H1 (cell line): ENCODE results near the gene GBA2. TPM values are rescaled to one million over a fixed set of nuclear protein-coding genes. Genes with fewer than 3 reads are reported as not detected.

Source experiments
- CTCF ChIA-PET: fragments of 300-600 bp; sonication (Branson Sonifier 250); formaldehyde crosslinking; loops from one replicate; lab custom pipeline; 2021; ENCODE audit not compliant: partially characterized antibody; lab: Charles Lee
- POLR2A ChIA-PET: fragments of 300-600 bp; sonication (Branson Sonifier 250); formaldehyde crosslinking; loops from one replicate; lab custom pipeline; 2021; ENCODE audit warnings: inconsistent platforms; ENCODE audit not compliant: partially characterized antibody; lab: Charles Lee
- DNase-seq, 2 experiments: peaks; one replicate each; pipeline versions ENCODE4 v3.0.0 to v3.0.0-alpha.2; 2010 to 2022; ENCODE audit warnings: low spot score in 2 of 2, low read depth in 1 of 2, mixed read lengths in 1 of 2
- FAIRE-seq: peaks from 2 replicates; lab custom pipeline; 2011; peaks lifted over from hg19 to GRCh38; lab: Jason Lieb, UNC
- H2AFZ ChIP-seq: 2 replicates; pipeline ENCODE4 v1.8.1; 2012; ENCODE audit warnings: low read length, inconsistent platforms
- H2AK5ac ChIP-seq: 2 replicates; pipeline ENCODE4 v1.6.1; 2013; ENCODE audit warnings: low read depth, low read length
- H2BK120ac ChIP-seq: replicated peaks from 2 replicates; pipeline ENCODE3; 2013; ENCODE audit warnings: low read depth, low read length, inconsistent platforms
- H2BK12ac ChIP-seq: 2 replicates; pipeline ENCODE4 v1.6.1; 2013; ENCODE audit warnings: low read depth, low read length
- H2BK15ac ChIP-seq: 2 replicates; pipeline ENCODE4 v1.6.1; 2013; ENCODE audit warnings: low read length
- H2BK20ac ChIP-seq: 2 replicates; pipeline ENCODE4 v1.6.1; 2013; ENCODE audit warnings: low read length
- H2BK5ac ChIP-seq: 2 replicates; pipeline ENCODE4 v1.6.1; 2013; ENCODE audit warnings: low read depth, low read length
- H3K14ac ChIP-seq: 2 replicates; pipeline ENCODE4 v1.6.1; 2013; ENCODE audit warnings: inconsistent platforms; ENCODE audit not compliant: insufficient read length
- H3K18ac ChIP-seq: 2 replicates; pipeline ENCODE4 v1.6.1; 2013; ENCODE audit warnings: low read length; ENCODE audit errors: extremely low read depth
- H3K23ac ChIP-seq: 2 replicates; pipeline ENCODE4 v1.6.1; 2013; ENCODE audit warnings: inconsistent platforms; ENCODE audit not compliant: insufficient read length
- H3K23me2 ChIP-seq: 2 replicates; pipeline ENCODE4 v1.6.1; 2013; ENCODE audit warnings: low read depth, low read length
- H3K27ac ChIP-seq: 2 replicates; pipeline ENCODE4 v1.6.1; 2011; ENCODE audit warnings: low read depth, low read length, inconsistent platforms
- H3K27me3 ChIP-seq, 4 experiments: replicated peaks in 1 of 4; 1 replicate in 1 of 4; 2 replicates in 3 of 4; pipeline versions ENCODE4 v1.6.1 to v1.8.1; 2011 to 2013; ENCODE audit warnings: low read length in 3 of 4, mild to moderate bottlenecking in 3 of 4, inconsistent platforms in 2 of 4, mixed read lengths in 2 of 4, moderate library complexity in 1 of 4; ENCODE audit not compliant: control insufficient read depth in 3 of 4, insufficient read depth in 3 of 4; ENCODE audit errors: extremely low read depth in 1 of 4
- H3K36me3 ChIP-seq, 4 experiments: 2 replicates each; pipeline versions ENCODE4 v1.6.1 to v1.8.1; 2011 to 2013; ENCODE audit warnings: mild to moderate bottlenecking in 4 of 4, low read length in 3 of 4, moderate library complexity in 2 of 4, control low read depth in 1 of 4, inconsistent platforms in 1 of 4; ENCODE audit not compliant: insufficient read depth in 4 of 4, control insufficient read depth in 2 of 4
- H3K4ac ChIP-seq: replicated peaks from 2 replicates; pipeline ENCODE3; 2013; ENCODE audit warnings: low read length, low read depth, mixed read lengths, inconsistent platforms; ENCODE audit not compliant: insufficient read length
- H3K4me1 ChIP-seq, 4 experiments: replicated peaks in 1 of 4; 1 replicate in 1 of 4; 2 replicates in 3 of 4; pipeline versions ENCODE4 v1.6.1 to v1.8.1; 2011 to 2013; ENCODE audit warnings: low read length in 3 of 4, inconsistent platforms in 2 of 4, mixed read lengths in 1 of 4; ENCODE audit not compliant: insufficient read depth in 4 of 4, control insufficient read depth in 3 of 4
- H3K4me2 ChIP-seq, 2 experiments: 2 replicates each; pipeline versions ENCODE4 v1.6.1 to v1.8.1; 2011 to 2013; ENCODE audit warnings: low read depth in 2 of 2, low read length in 2 of 2, control low read depth in 1 of 2, inconsistent platforms in 1 of 2, mild to moderate bottlenecking in 1 of 2; ENCODE audit not compliant: insufficient read depth in 1 of 2
- H3K4me3 ChIP-seq, 4 experiments: fragments of 200-600, 300-600 bp in 1 of 4; sonication (generic), shearing (Covaris generic), sonication (Bioruptor Twin) in 1 of 4; 2 replicates each; pipeline versions ENCODE4 v1.5.1 to v1.8.1; 2011 to 2016; ENCODE audit warnings: low read length in 4 of 4, low read depth in 3 of 4, control low read depth in 2 of 4, inconsistent platforms in 2 of 4, mild to moderate bottlenecking in 2 of 4, mixed read lengths in 1 of 4, moderate library complexity in 1 of 4; ENCODE audit not compliant: insufficient read depth in 2 of 4; ENCODE audit errors: extremely low read depth in 1 of 4
- H3K56ac ChIP-seq: replicated peaks from 2 replicates; pipeline ENCODE3; 2013; ENCODE audit warnings: low read depth, mild to moderate bottlenecking, mixed read lengths, low read length, inconsistent platforms; ENCODE audit not compliant: insufficient read length
- H3K79me1 ChIP-seq: 2 replicates; pipeline ENCODE4 v1.6.1; 2013; ENCODE audit warnings: low read depth, low read length, control low read depth
- H3K79me2 ChIP-seq, 2 experiments: 2 replicates each; pipeline versions ENCODE4 v1.6.1 to v1.8.1; 2012 to 2013; ENCODE audit warnings: low read length in 2 of 2, mild to moderate bottlenecking in 2 of 2, inconsistent platforms in 1 of 2; ENCODE audit not compliant: insufficient read depth in 2 of 2, control insufficient read depth in 1 of 2
- H3K9ac ChIP-seq, 4 experiments: replicated peaks in 1 of 4; 1 replicate in 1 of 4; 2 replicates in 3 of 4; pipeline versions ENCODE4 v1.6.1 to v1.8.1; 2011 to 2013; ENCODE audit warnings: low read depth in 3 of 4, low read length in 3 of 4, control low read depth in 2 of 4, mild to moderate bottlenecking in 2 of 4, moderate library complexity in 2 of 4, inconsistent platforms in 1 of 4; ENCODE audit errors: extremely low read depth in 1 of 4
- H3K9me3 ChIP-seq, 2 experiments: 2 replicates each; pipeline versions ENCODE4 v1.6.1 to v1.8.1; 2012 to 2013; ENCODE audit warnings: mild to moderate bottlenecking in 2 of 2, moderate library complexity in 2 of 2, control low read depth in 1 of 2, inconsistent platforms in 1 of 2, low read depth in 1 of 2, low read length in 1 of 2, mixed read lengths in 1 of 2; ENCODE audit not compliant: insufficient read depth in 2 of 2
- H4K20me1 ChIP-seq, 2 experiments: replicated peaks in 1 of 2; 2 replicates each; pipeline versions ENCODE3 to v1.8.1; 2011 to 2013; ENCODE audit warnings: inconsistent platforms in 2 of 2, low read length in 2 of 2, mild to moderate bottlenecking in 1 of 2; ENCODE audit not compliant: insufficient read depth in 2 of 2, control insufficient read depth in 1 of 2
- H4K5ac ChIP-seq: 2 replicates; pipeline ENCODE4 v1.6.1; 2013; ENCODE audit warnings: low read length, low read depth, mixed read lengths, inconsistent platforms; ENCODE audit not compliant: insufficient read length
- H4K8ac ChIP-seq: 2 replicates; pipeline ENCODE4 v1.8.0; 2013; ENCODE audit warnings: mild to moderate bottlenecking, moderate library complexity, low read length, inconsistent platforms; ENCODE audit not compliant: insufficient read depth; ENCODE audit errors: extremely low read depth
- H4K91ac ChIP-seq: replicated peaks from 2 replicates; pipeline ENCODE3; 2013; ENCODE audit warnings: low read length, mixed read lengths, inconsistent platforms; ENCODE audit not compliant: insufficient read length
- ATF2 ChIP-seq: IDR thresholded peaks from 2 replicates; pipeline ENCODE4 v1.6.1; 2012; ENCODE audit warnings: low read length, inconsistent platforms
- CBX5 ChIP-seq: fragments of 300-800, 300-1000 bp; sonication (generic); IDR thresholded peaks from 2 replicates; pipeline ENCODE4 v1.7.1; 2016; ENCODE audit warnings: antibody characterized with exemption, low read length, low read depth
- HDAC2 ChIP-seq, 2 experiments: fragments of 300-600 bp in 1 of 2; sonication (generic) in 1 of 2; IDR thresholded peaks; 2 replicates each; pipeline ENCODE4 v1.6.1; 2011 to 2012; ENCODE audit warnings: low read depth in 2 of 2, low read length in 2 of 2, mild to moderate bottlenecking in 2 of 2, moderate library complexity in 2 of 2, borderline replicate concordance in 1 of 2, inconsistent platforms in 1 of 2
- JUND ChIP-seq: IDR thresholded peaks from 2 replicates; pipeline ENCODE4 v1.6.1; 2011; ENCODE audit warnings: mild to moderate bottlenecking, improper control_type of control experiment, low read length
- RFX5 ChIP-seq: IDR thresholded peaks from 2 replicates; pipeline ENCODE4 v1.6.1; 2011; ENCODE audit warnings: low read depth, low read length, improper control_type of control experiment, borderline replicate concordance
- RNF2 ChIP-seq: fragments of 200-900, 300-1000 bp; sonication (generic); IDR thresholded peaks from 2 replicates; pipeline ENCODE4 v1.7.1; 2016; ENCODE audit warnings: borderline replicate concordance, low read depth, mild to moderate bottlenecking, antibody characterized with exemption, low read length; ENCODE audit not compliant: poor library complexity, severe bottlenecking; ENCODE audit errors: missing control alignments
- RXRA ChIP-seq: IDR thresholded peaks from 2 replicates; pipeline ENCODE4 v1.6.1; 2011; ENCODE audit warnings: low read depth, mild to moderate bottlenecking, low read length, moderate library complexity; ENCODE audit not compliant: insufficient read depth
- SIX5 ChIP-seq: IDR thresholded peaks from 2 replicates; pipeline ENCODE4 v1.6.1; 2011; ENCODE audit warnings: mild to moderate bottlenecking, low read depth, low read length
- SRF ChIP-seq: IDR thresholded peaks from 2 replicates; pipeline ENCODE4 v1.6.1; 2011; ENCODE audit warnings: mild to moderate bottlenecking, low read depth, low read length, moderate library complexity
- TCF12 ChIP-seq: IDR thresholded peaks from 2 replicates; pipeline ENCODE4 v1.6.1; 2011; ENCODE audit warnings: low read depth, mild to moderate bottlenecking, low read length
- WGBS, 2 experiments: shearing (Covaris generic) in 1 of 2; methylation state at CpG; one replicate each; pipeline versions ENCODE4 v1.1.6 to v1.1.7; 2013 to 2015; ENCODE audit warnings: low lambda C conversion rate in 2 of 2, mixed read lengths in 2 of 2, inconsistent platforms in 1 of 2, low coverage in 1 of 2, missing lambda C conversion rate in 1 of 2; ENCODE audit not compliant: insufficient replicate concordance in 2 of 2, insufficient coverage in 1 of 2, insufficient read length in 1 of 2; ENCODE audit errors: extremely low coverage in 1 of 2, missing lambda C conversion rate in 1 of 2; 5-methylcytosine and 5-hydroxymethylcytosine counted together
- polyA plus RNA-seq, 7 experiments: library from polyadenylated mRNA; depleted of rRNA in 3 of 7; stranded (reverse) in 5 of 7; unstranded in 2 of 7; fragments of >200 nt in 5 of 7; fragments of 200-250 nt in 2 of 7; gene quantifications; 1 replicate in 5 of 7; 2 replicates in 1 of 7; 4 replicates in 1 of 7; pipeline versions ENCODE4 v1.2.1 to v1.2.3, GENCODE V29; 2011 to 2013; ENCODE audit warnings: missing spikeins in 2 of 7, mixed read lengths in 2 of 7
- total RNA-seq: library from RNA; stranded (reverse); fragmentation: NEBNext Ultra II Directional; extraction: Animal tissue kit (Norgen Biotek cat#: 25700); gene quantifications from 2 replicates; pipeline ENCODE4 v1.2.1, GENCODE V29; 2021

The GBA2 gene
- total and polyA plus RNA-seq, 2 of the 8 experiments (the other 6 are each of a cell fraction or from before 2014, with no cell fraction given), result 64.2 to 71.9 TPM

- H3K56ac ChIP-seq, result no peak overlapping the region
- H3K9ac ChIP-seq, result no peak overlapping the region
- no peak overlapping the region for H2AFZ ChIP-seq
- no peak overlapping the region for H2BK15ac ChIP-seq
- H3K79me1 ChIP-seq, result peaks cover 16% of the 10 kb centered on the region
- H2BK12ac ChIP-seq, result no peak overlapping the region; the same call in 1 of the 2 replicates
- H3K36me3 ChIP-seq, result peaks cover 3 to 12% (median 8%) of the 10 kb centered on the region in 4 experiments
- H2BK5ac ChIP-seq, result no peak overlapping the region
- ChIA-PET CTCF (interaction anchor here (0.6 to 16.0 kb wide), 21 partner anchors 12 to 195 kb away, joined by 3 to 198 read pairs (median 9); partner anchors contain the start of genes ARHGEF39, CCDC107, GBA2 and MSMP), POLR2A (interaction anchor here (0.8 to 11.1 kb wide), 15 partner anchors 7 to 72 kb away, joined by 3 to 158 read pairs (median 6); partner anchors contain the start of genes CCDC107, GBA2, RGP1 and RMRP)
- H3K23me2 ChIP-seq, result peaks cover 15% of the 10 kb centered on the region; the same call in 1 of the 2 replicates
- H3K4me1 ChIP-seq, result peaks cover 21 to 46% (median 32%) of the 10 kb centered on the region in 4 experiments
- peak overlapping the region; percentile 44 to 92; a peak in 3 of 4 replicates for H3K4me2 ChIP-seq
- H4K91ac ChIP-seq, result no peak overlapping the region
- no peak for DNase-seq
- no peak overlapping the region for H2BK120ac ChIP-seq
- H3K79me2 ChIP-seq, result peaks cover 2 to 56% of the 10 kb centered on the region in 2 experiments
- no peak overlapping the region for H3K23ac ChIP-seq
- no peak overlapping the region for H3K27ac ChIP-seq
- H4K5ac ChIP-seq, result no peak overlapping the region
- H3K14ac ChIP-seq, result no peak overlapping the region
- H4K8ac ChIP-seq, result no peak overlapping the region
- H3K27me3 ChIP-seq, result no peaks in the 10 kb centered on the region
- no peak overlapping the region for H3K18ac ChIP-seq
- H3K4me3 ChIP-seq, result 0 out of 8 replicates have a peak overlapping the region, but pooled peaks of 1 of the 4 experiments have one; percentile 46
- WGBS, 2 experiments, result 80% methylated on average over 3 of the region's 3 CpGs; no CpG with 5 or more reads in 1 of the 2 experiments
- no peak overlapping the region for H2AK5ac ChIP-seq
- H3K9me3 ChIP-seq, result no peaks in the 10 kb centered on the region; a peak in 1 of 4 replicates
- H3K4ac ChIP-seq, result no peak overlapping the region
- no peak for FAIRE-seq
- H2BK20ac ChIP-seq, result no peak overlapping the region
- H4K20me1 ChIP-seq, result peaks cover 0 to 6% of the 10 kb centered on the region in 2 experiments
- no peak for TF ChIP-seq JUND
- no peak for TF ChIP-seq RFX5
- TF ChIP-seq RNF2, result no peak
- no peak for TF ChIP-seq TCF12
- no peak for TF ChIP-seq SIX5
- TF ChIP-seq HDAC2 (IDR thresholded peaks at IDR 0.05; ENCODE audit: borderline replicate concordance in 1 of 2, low read depth in 2 of 2, low read length in 2 of 2), result no peak
- TF ChIP-seq CBX5, result no peak
- TF ChIP-seq ATF2, result no peak
- no peak for TF ChIP-seq SRF
- TF ChIP-seq RXRA, result no peak
Observed at GRCh38 chr9:35729101-35729500, 19.9 kb downstream of the GBA2 start.
